Left lung (tissue), 14 donors: ENCODE data around the gene MRPS5. TPM values are rescaled to one million over a fixed set of nuclear protein-coding genes. Genes with fewer than 3 reads are reported as not detected.

Experiments used
- ATAC-seq: fragments of 200-7000 bp; cut with Tn5 transposase; one replicate; pipeline ENCODE4 v1.9.1; 2020; ENCODE audit warnings: moderate library complexity
- DNase-seq, 4 donors: peaks; one replicate each; pipeline ENCODE4 v3.0.0-alpha.2; 2013 to 2020
- H3K27ac ChIP-seq, 2 donors: fragments of 200-600 bp; sonication (generic) in 1 of 2; one replicate each; pipeline versions ENCODE4 v1.5.0 to v1.8.0; 2020 to 2021
- H3K27me3 ChIP-seq, 2 donors: fragments of 200-600 bp; sonication (generic) in 1 of 2; one replicate each; pipeline versions ENCODE4 v1.5.0 to v1.8.0; 2020 to 2021
- H3K36me3 ChIP-seq, 2 donors: fragments of 200-600 bp; sonication (generic) in 1 of 2; one replicate each; pipeline versions ENCODE4 v1.5.0 to v1.8.0; 2020 to 2021
- H3K4me1 ChIP-seq, 2 donors: fragments of 200-600 bp; one replicate each; pipeline ENCODE4 v1.8.0; 2021
- H3K4me3 ChIP-seq, 2 donors: fragments of 200-600 bp; sonication (generic) in 1 of 2; one replicate each; pipeline versions ENCODE4 v1.5.0 to v1.8.0; 2020 to 2021; ENCODE audit warnings: mild to moderate bottlenecking in 1 of 2
- H3K9me3 ChIP-seq, 2 donors: fragments of 200-600 bp; sonication (generic) in 1 of 2; one replicate each; pipeline versions ENCODE4 v1.5.0 to v1.8.0; 2020 to 2021
- intact Hi-C, 2 donors: fragments of 100-400 bp; cut with DNase I; formaldehyde crosslinking; loops; one replicate each; pipeline versions ENCODE4 v1.11.2 to v1.14.2; 2022
- long read RNA-seq, 12 donors: library from polyadenylated mRNA in 2 of 12; unstranded in 2 of 12; transcript quantifications; one replicate each; pipeline ENCODE4 v2.0.0 and lab custom pipeline, GENCODE V29; 2019 to 2026
- polyA plus RNA-seq, 6 donors: library from polyadenylated mRNA; unstranded; fragments of 120-200 nt; gene quantifications; one replicate each; pipeline ENCODE4 v1.2.1, GENCODE V29; 2013; ENCODE audit not compliant: insufficient read length in 6 of 6
- total RNA-seq, 2 donors: library from RNA; stranded (reverse); fragmentation: NEBNext Ultra II Directional; extraction: Animal tissue kit (Norgen Biotek cat#: 25700); gene quantifications; one replicate each; pipeline ENCODE4 v1.2.1, GENCODE V29; 2021
- TF ChIP-seq, protein P1 (sequence below), 2 donors: fragments of 200-600 bp; sonication (generic) in 1 of 2; IDR thresholded peaks; one replicate each; pipeline versions ENCODE4 v1.5.0 to v1.8.0; 2021; ENCODE audit warnings: antibody characterized with exemption in 2 of 2
- donor health status: DM: no; HTN: yes; CAD: no.
- donor health status: DM: no; HTN: no; CAD: no.

Gene MRPS5
- total RNA-seq (10 to 100 TPM; 46.7 to 50.5 TPM), polyA plus RNA-seq (100 to 1,000 TPM in 1 of 6 donors, 10 to 100 TPM in 5; 72.7 to 101 (median 87.6) TPM)
- long read RNA-seq, donor 1, transcript MRPS5-208 (2 exons, 3,680 nt) = minor isoform, 6 of 80 reads
- long read RNA-seq, donor 1, transcript MRPS5-203 (5 exons, 793 nt) = major isoform, 17 of 80 reads
- long read RNA-seq, donor 1, transcript MRPS5-201 (12 exons, 1,652 nt) = minor isoform, 13 of 80 reads
- long read RNA-seq, donor 1, partial matches to known transcripts = 39 of 80 reads
- long read RNA-seq, donor 1, other reads (novel, unspliced or antisense) = 0 of 80 reads
- long read RNA-seq, donor 2, transcript MRPS5-203 (5 exons, 793 nt) = major isoform, 19 of 85 reads
- long read RNA-seq, donor 2, transcript MRPS5-201 (12 exons, 1,652 nt) = minor isoform, 12 of 85 reads
- long read RNA-seq, donor 2, partial matches to known transcripts = 48 of 85 reads
- long read RNA-seq, donor 2, other reads (novel, unspliced or antisense) = 0 of 85 reads
- long read RNA-seq, donor 3, transcript MRPS5-201 (12 exons, 1,652 nt) = major isoform, 9 of 27 reads
- long read RNA-seq, donor 3, partial matches to known transcripts = 13 of 27 reads
- long read RNA-seq, donor 3, other reads (novel, unspliced or antisense) = 0 of 27 reads
- long read RNA-seq, donor 4, transcript MRPS5-201 (12 exons, 1,652 nt) = major isoform, 12 of 50 reads
- long read RNA-seq, donor 4, partial matches to known transcripts = 32 of 50 reads
- long read RNA-seq, donor 4, other reads (novel, unspliced or antisense) = 4 of 50 reads
- long read RNA-seq, donor 5, transcript MRPS5-203 (5 exons, 793 nt) = minor isoform, 11 of 61 reads
- long read RNA-seq, donor 5, transcript MRPS5-201 (12 exons, 1,652 nt) = major isoform, 12 of 61 reads
- long read RNA-seq, donor 5, partial matches to known transcripts = 30 of 61 reads
- long read RNA-seq, donor 5, other reads (novel, unspliced or antisense) = 0 of 61 reads
- long read RNA-seq, donor 6, transcript MRPS5-201 (12 exons, 1,652 nt) = major isoform, 7 of 36 reads
- long read RNA-seq, donor 6, transcript MRPS5-203 (5 exons, 793 nt) = major isoform, 7 of 36 reads
- long read RNA-seq, donor 6, partial matches to known transcripts = 17 of 36 reads
- long read RNA-seq, donor 6, other reads (novel, unspliced or antisense) = 0 of 36 reads
- long read RNA-seq, donor 7, transcript MRPS5-201 (12 exons, 1,652 nt) = minor isoform, 14 of 47 reads
- long read RNA-seq, donor 7, transcript MRPS5-203 (5 exons, 793 nt) = major isoform, 18 of 47 reads
- long read RNA-seq, donor 7, partial matches to known transcripts = 7 of 47 reads
- long read RNA-seq, donor 7, other reads (novel, unspliced or antisense) = 0 of 47 reads
- long read RNA-seq, donor 8, transcript MRPS5-206 (7 exons, 1,672 nt) = minor isoform, 5 of 49 reads
- long read RNA-seq, donor 8, transcript MRPS5-201 (12 exons, 1,652 nt) = minor isoform, 11 of 49 reads
- long read RNA-seq, donor 8, transcript MRPS5-203 (5 exons, 793 nt) = major isoform, 16 of 49 reads
- long read RNA-seq, donor 8, partial matches to known transcripts = 13 of 49 reads
- long read RNA-seq, donor 8, other reads (novel, unspliced or antisense) = 0 of 49 reads
- long read RNA-seq, donor 9, partial matches to known transcripts = 0 of 1 reads
- long read RNA-seq, donor 9, other reads (novel, unspliced or antisense) = 0 of 1 reads
- long read RNA-seq, donor 10, transcript MRPS5-201 (12 exons, 1,652 nt) = major isoform, 23 of 57 reads
- long read RNA-seq, donor 10, partial matches to known transcripts = 33 of 57 reads
- long read RNA-seq, donor 10, other reads (novel, unspliced or antisense) = 1 of 57 reads
- long read RNA-seq, donor 11, transcript MRPS5-201 (12 exons, 1,652 nt) = major isoform, 15 of 51 reads
- long read RNA-seq, donor 11, transcript MRPS5-203 (5 exons, 793 nt) = minor isoform, 13 of 51 reads
- long read RNA-seq, donor 11, partial matches to known transcripts = 17 of 51 reads
- long read RNA-seq, donor 11, other reads (novel, unspliced or antisense) = 0 of 51 reads
- long read RNA-seq, donor 12, transcript MRPS5-203 (5 exons, 793 nt) = major isoform, 29 of 57 reads
- long read RNA-seq, donor 12, transcript MRPS5-201 (12 exons, 1,652 nt) = minor isoform, 12 of 57 reads
- long read RNA-seq, donor 12, partial matches to known transcripts = 13 of 57 reads
- long read RNA-seq, donor 12, other reads (novel, unspliced or antisense) = 0 of 57 reads

DNA sequence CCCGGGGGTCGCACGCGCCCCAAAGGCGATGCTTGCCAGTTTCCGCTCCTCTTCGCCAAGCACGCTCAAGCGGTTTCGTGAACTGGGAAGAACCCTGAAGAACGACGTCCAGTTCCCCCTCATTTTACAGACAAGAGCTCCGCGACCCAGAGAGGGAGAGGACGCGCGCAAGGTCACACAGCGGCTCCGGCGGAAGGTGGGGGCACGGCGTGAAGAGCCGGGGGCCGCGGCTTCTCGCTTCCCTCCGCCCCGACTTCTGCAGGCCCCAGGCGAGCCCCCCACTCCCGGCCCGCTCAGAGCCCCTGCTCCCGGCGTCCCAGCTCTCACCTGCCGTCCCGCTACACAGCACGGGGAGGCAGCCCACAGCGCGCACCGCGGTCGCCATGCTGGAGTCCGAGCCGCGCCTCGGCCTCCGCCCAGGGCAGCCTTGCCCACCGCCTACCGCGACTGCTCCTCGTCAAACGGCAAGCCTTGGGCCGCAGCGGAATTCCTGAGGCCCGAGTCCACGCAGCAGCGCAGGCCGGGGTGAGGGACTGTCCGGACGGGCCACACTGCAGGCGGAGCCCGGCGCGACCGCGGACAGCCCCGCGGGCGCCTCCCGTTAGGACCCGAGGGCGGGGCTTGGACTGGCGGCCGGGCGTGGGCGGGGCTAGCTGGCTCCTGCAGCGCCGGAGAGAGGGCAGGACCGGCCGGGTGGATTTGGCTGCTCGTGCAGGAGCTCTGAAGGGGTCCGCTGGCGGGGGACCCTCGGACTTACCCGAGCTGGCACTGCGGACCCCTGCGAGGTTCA is at the start of gene MRPS5:
MRPS5 (minus strand) TSS at position 402 of the 790 bp plus-strand sequence; CDS start at position 385, 17 bp downstream.
- peak within 1 kb of the TSS; percentile 76 to 95 for H3K4me3 ChIP-seq
- H3K27me3 ChIP-seq = no peaks in the 10 kb centered on the region
- H3K27ac ChIP-seq = peak within 1 kb of the TSS; percentile 94 to 95
- DNase-seq = peak; percentile 80 to 99 (median 86)
- peaks cover 0 to 8% of the 10 kb centered on the region in 2 donors for H3K36me3 ChIP-seq
- no peaks in the 10 kb centered on the region for H3K9me3 ChIP-seq
- peak; percentile 99 for ATAC-seq
- TF ChIP-seq, protein P1, sequence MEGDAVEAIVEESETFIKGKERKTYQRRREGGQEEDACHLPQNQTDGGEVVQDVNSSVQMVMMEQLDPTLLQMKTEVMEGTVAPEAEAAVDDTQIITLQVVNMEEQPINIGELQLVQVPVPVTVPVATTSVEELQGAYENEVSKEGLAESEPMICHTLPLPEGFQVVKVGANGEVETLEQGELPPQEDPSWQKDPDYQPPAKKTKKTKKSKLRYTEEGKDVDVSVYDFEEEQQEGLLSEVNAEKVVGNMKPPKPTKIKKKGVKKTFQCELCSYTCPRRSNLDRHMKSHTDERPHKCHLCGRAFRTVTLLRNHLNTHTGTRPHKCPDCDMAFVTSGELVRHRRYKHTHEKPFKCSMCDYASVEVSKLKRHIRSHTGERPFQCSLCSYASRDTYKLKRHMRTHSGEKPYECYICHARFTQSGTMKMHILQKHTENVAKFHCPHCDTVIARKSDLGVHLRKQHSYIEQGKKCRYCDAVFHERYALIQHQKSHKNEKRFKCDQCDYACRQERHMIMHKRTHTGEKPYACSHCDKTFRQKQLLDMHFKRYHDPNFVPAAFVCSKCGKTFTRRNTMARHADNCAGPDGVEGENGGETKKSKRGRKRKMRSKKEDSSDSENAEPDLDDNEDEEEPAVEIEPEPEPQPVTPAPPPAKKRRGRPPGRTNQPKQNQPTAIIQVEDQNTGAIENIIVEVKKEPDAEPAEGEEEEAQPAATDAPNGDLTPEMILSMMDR (IDR thresholded peaks at IDR 0.05) = no peak
- H3K4me1 ChIP-seq = peaks cover 10 to 27% of the 10 kb centered on the region in 2 donors
- intact Hi-C loops = no loop called here

DNA sequence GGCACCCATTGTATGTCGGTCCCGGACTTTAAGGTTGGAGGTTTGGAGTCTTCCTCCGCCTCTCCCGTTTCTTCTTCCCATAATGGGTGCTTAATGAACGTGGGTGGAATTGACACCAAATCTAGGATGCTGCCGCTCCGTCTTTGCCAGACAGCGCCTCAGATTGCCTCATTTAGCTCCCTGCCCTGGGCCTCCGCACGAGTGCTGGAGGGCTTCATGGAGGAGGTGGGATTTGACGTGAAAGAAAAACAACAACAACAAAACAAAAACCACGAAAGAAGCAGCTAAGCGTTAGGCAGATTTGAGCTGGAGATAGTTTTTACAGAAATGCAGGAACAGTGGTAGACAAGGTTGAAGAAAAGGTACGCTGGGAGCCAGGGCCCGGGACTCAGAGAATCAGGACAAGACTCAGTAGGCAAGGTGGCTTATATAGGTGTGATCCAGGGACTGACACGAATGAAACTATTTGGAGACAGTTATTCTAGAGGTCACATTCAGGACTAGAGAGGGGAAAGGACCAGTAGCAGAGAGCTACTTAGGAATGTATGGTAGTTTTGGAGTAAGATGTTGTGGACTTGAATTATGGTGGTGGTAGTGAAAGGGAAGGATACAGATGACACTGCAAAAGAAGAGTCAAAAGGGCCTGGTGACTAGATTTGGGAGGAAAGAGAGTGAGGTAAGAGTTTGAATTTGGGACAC is 44.6 kb upstream of the MRPS5 start:
- Histone ChIP-seq H3K27me3 (no peaks in the 10 kb centered on the region), H3K27ac (peak overlapping the region; percentile 93 to 94), H3K9me3 (no peaks in the 10 kb centered on the region), H3K4me3 (peak overlapping the region; percentile 65 to 91), H3K36me3 (no peaks in the 10 kb centered on the region), H3K4me1 (peaks cover 13 to 21% of the 10 kb centered on the region in 2 donors)
- peak; percentile 23 for ATAC-seq
- TF ChIP-seq, protein P1 (IDR thresholded peaks at IDR 0.05) = no peak
- intact Hi-C loops = no loop called here
- DNase-seq = no peak

DNA sequence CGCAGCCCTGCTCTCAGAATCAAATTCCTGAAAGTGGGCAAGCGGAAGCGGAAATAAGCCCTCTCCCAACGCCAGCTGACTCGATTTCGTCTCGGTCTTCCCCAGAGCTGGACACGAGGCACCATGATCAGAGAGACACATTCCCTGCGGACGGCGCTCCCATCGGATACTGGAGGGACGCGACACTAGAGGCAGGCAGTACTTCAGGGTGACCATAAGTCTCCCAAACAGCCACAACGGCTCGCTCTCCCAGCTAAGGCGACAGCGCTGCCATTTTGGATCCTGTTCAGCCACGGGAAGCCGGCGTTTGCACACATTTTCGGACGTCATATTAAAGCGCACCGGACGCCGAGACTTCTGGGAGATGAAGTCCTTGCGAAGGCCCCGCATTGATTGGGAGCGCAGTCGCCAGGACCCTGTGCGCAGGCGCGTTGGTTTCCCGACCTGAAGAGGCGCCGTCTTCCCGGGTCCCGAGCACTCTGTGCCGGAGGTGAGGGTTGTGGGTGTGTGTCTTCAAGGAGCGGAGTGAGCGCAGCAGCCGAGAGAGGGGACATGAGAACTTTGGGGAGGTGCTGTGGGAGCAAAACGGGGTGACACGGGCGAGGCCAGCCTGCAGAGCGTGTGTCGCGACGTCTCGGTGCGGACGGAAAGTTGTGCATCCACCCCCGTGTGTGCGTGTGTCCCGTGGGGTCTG is 43.9 kb upstream of the MRPS5 start, which contains the start of gene ZNF2:
ZNF2 (plus strand) TSS at position 439 of the 694 bp plus-strand sequence. CDS start 10,418 bp downstream, outside the sequence.
- Histone ChIP-seq H3K9me3 (no peaks in the 10 kb centered on the region), H3K36me3 (no peaks in the 10 kb centered on the region), H3K4me1 (peaks cover 13 to 21% of the 10 kb centered on the region in 2 donors), H3K27me3 (no peaks in the 10 kb centered on the region), H3K27ac (peak within 1 kb of the TSS; percentile 93 to 94), H3K4me3 (peak within 1 kb of the TSS; percentile 65 to 91)
- intact Hi-C loops = no loop called here
- DNase-seq = peak; percentile 97 to 99 (median 98)
- TF ChIP-seq, protein P1 (IDR thresholded peaks at IDR 0.05) = no peak
- peak; percentile 98 for ATAC-seq
